HG03103 (cell line): Measurements from ENCODE around the gene CDK14.
"Not testable (repeated sequence)": the region's sequence is repeated elsewhere in the genome, so short reads cannot be mapped to it uniquely, and the experiment has no call there.

Experiments
- ATAC-seq: cut with Tn5 transposase; IDR thresholded peaks from one replicate; pipeline ENCODE4 v1.9.1; 2021; ENCODE audit warnings: low read depth; ENCODE audit not compliant: unreplicated experiment

The CDK14 gene

GRCh38 chr7:90626013-90626412 is 29.9 kb downstream of the CDK14 start:
- no peak for ATAC-seq

DNA sequence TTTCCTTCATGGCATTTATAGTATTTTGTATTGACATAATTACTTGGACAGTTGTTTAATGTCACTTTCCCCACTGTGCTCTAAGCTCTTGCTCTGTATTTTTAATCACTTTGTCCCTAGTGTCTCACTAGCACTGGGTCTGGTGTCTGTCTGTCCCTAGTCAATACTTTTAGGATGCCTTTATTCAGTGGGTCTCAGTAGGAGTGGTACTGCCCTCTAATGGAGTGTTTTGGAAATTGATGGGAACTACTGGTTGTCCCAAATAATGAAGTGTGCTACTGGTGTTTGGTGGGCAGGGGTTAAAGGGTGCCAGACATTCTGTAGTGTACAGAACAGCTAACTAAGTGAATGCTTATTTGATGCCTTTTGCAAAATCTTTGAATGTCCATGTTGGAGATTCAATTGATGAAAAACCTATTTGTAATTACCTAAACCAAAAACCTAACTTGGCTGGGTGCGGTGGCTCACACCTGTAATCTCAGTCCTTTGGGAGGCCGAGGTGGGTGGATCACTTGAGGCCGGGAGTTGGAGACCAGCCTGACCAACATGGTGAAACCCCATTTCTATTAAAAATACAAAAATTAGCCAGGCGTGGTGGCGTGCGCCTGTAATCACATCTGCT is 33.3 kb downstream of the CDK14 start:
- peak; percentile 90 for ATAC-seq

GRCh38 chr7:90631502-90631901 is 35.4 kb downstream of the CDK14 start:
- ATAC-seq: no peak

GRCh38 chr7:90639683-90640082 is 43.6 kb downstream of the CDK14 start:
- not testable (repeated sequence) for ATAC-seq

GRCh38 chr7:90642978-90643377 is 46.9 kb downstream of the CDK14 start:
- no peak for ATAC-seq

DNA sequence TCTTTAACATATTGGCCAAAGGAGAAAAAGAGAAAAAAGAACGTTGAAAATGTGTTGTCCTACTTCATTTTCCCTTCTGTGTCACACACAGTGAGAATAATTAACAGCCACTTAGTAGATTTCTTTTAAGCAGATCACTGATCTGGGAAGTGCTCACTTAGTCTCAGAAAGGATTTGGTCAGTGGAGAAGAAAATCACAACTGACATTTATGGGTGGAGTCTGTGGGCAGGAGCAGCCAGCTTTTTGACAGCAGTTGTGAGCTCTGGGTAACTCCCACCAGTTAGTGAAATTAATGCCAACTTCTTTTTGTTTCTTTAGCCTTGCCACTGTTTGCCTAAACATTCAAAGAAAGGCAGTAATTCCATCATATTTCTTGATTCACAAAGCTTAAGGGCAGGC is 49.7 kb downstream of the CDK14 start:
- ATAC-seq: no peak

DNA sequence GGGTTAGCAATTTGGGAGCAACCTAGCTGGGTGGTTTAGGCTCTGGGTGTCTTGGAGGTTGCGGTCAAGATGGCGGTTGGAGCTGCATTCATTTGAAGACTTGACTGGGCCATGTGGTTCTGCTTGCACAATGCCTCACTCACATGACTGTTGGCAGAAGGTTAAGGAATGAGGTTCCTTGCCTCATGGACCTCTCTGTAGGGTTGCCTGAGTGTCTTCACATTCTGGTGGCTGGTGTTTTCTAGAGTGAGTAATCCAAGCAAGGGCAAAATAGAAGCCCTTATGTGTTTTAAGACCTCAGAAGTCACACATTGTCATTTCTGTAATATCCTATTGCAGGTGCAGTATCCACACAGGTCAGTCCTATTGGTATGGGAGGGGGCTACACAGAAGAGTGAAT is 52.0 kb downstream of the CDK14 start:
- ATAC-seq: no peak

GRCh38 chr7:90648834-90649233 is 52.7 kb downstream of the CDK14 start:
- ATAC-seq: no peak

- no peak for ATAC-seq
These were observed 58.8 kb downstream of the CDK14 start for GRCh38 chr7:90654718-90655427.

DNA sequence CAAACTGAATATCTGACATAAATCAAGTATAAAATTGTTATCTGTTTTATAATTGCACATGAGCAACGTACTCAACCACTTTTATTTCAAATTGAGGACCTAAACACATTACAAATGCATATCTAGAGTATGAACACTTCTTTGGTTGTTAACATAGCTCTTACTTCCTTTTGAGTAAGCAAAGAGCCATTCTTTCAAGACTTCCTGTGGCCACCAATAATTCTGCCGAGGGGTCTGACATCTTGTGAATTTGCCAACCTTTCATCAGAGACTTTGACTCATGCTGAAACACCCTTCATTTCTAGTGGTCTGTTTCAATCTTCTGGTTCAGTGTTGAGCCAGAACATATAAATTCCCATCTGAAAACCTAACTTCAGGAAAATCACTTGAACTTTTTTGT is 59.4 kb downstream of the CDK14 start:
- ATAC-seq: peak; percentile 54

DNA sequence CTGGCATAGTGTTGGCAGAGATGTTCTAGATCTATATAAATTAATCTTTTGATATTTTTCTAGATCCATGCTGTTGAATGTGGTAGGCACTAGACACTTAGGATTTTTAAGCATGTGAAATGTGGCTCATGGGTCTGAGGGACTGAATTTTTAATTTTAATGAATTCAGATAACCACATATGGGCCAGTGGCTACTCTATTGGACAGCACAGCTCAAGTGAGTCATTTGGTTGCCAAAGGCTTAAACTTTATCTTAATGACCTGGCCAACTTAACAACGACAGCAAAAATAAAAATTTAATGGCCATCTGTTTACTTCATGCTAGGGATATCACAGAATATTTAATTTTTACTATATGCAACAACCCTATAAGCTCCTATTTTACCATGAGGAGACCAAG is 61.4 kb downstream of the CDK14 start:
- ATAC-seq: no peak

- ATAC-seq: no peak
These were observed 64.0 kb downstream of the CDK14 start for GRCh38 chr7:90660100-90660499.

- ATAC-seq: no peak
These were observed 64.7 kb downstream of the CDK14 start for GRCh38 chr7:90660819-90661218.

DNA sequence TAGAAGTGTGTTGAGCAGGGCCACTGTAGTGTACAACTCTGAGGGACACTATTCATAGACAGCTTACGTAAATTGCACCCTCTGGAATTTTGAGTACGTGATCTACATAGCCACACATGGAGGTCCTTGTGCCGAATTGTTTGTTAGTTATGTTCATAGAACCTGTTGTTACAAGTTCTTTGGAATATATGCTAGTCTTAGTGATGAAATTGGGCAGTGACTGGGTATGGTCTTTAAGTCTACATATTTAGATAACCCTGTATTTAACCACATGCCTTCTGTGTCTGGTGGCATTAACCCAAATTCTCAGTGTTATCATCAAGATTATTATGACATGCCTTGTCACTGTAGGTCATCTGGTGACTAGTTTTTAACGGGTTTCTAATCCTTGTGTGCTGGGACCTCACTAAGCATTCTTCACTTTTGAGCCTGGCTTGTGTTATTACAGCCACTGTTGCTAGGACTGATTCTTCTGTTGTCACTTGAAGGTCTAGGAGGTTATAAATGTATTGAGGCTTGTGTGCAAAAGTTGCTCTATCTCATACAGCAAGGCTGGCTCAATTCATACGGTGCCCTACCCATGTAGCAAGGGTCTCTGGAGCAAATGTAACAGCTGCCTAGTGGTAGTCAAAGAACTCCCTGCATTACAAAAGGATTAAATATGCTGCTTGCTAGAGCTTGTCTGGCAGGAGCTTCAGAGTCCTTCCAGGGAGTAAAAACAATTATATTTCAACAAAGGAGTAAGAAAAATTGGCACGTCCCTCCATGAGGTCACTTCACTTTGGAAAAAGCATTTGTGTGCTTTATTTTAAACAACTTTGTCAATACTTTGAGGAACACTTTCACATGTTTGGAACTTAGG is 65.4 kb downstream of the CDK14 start:
- no peak for ATAC-seq

GRCh38 chr7:90663176-90663575 is 67.1 kb downstream of the CDK14 start:
- no peak for ATAC-seq

- no peak for ATAC-seq
These were observed 70.1 kb downstream of the CDK14 start for GRCh38 chr7:90666186-90666585.

DNA sequence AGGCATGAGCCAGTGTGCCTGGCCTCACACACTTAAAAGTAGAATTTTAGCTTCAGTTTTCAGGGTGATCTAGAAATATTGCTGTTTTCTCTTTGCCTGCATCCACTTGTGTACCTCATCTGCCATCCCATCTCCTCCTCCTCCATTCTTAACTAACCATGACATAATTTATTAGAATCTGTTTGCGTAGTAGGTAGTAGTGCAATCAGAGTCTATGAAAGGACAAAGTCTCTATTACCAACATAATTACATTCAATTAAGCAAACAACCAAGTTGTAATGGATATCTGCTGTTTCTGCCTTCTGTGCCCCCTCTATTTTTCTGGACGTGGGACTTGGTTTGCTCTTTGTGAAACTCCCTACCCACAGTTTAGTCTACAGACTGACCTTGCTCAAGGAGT is 72.9 kb downstream of the CDK14 start:
- ATAC-seq: no peak

DNA sequence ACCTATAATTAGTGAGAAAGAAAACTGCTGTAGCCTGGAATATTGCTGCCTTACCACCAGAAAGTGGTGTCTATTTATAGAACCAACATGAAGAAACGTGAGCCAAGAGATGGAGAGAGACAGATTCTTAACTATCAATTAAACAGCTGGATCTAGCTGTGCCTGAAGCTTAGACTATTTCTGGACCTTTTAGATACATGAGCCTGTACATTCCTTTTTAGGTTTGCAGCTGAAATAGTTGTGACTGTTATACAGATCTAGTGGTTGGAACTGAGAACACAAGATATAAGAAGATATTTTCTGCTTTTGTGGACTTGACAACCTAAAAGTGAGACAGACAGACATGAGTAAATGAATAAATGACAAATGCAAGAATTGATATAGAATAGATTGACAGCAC is 73.4 kb downstream of the CDK14 start:
- no peak for ATAC-seq

GRCh38 chr7:90671571-90671970 is 75.5 kb downstream of the CDK14 start:
- no peak for ATAC-seq

GRCh38 chr7:90672210-90672609 is 76.1 kb downstream of the CDK14 start:
- ATAC-seq: no peak

DNA sequence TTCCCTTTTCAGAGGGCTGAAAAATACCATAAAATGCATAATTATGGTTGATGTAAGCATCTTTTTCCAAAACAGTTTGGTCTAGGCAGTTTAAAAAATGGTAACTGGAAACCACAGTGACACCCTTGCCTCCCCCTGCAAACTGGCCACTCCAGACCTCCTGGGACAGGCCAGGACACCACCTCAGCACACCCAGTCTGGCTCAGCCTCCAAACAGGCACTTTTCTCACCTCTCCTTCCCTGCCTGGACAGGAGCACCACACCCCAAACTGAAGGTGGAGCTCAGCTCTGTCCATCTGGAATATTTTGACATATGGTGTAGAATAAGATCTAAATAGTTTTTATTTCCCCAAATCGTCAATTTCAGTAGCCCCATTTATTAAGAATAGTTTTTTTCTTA is 78.5 kb downstream of the CDK14 start:
- no peak for ATAC-seq

GRCh38 chr7:90675982-90676381 is 79.9 kb downstream of the CDK14 start:
- ATAC-seq: no peak
